OCI-LY1 (cell line): ENCODE measurements around the gene SEC14L1.

Experiments
- H2AFZ ChIP-seq: fragments of 200-600 bp; sonication (generic), shearing (Covaris generic); 2 replicates; pipeline ENCODE4 v1.6.0; 2014; ENCODE audit warnings: antibody characterized with exemption, mild to moderate bottlenecking, low read length
- H3F3A ChIP-seq: fragments of 200-600 bp; sonication (generic), shearing (Covaris generic); 2 replicates; pipeline ENCODE4 v1.6.0; 2014; ENCODE audit warnings: mild to moderate bottlenecking, antibody characterized with exemption, low read length, moderate library complexity; ENCODE audit not compliant: insufficient read depth
- H3K27ac ChIP-seq: fragments of 200-600 bp; sonication (generic); 2 replicates; pipeline ENCODE4 v1.5.1; 2014; ENCODE audit warnings: low read length, mixed run types, mild to moderate bottlenecking, low read depth; ENCODE audit not compliant: poor library complexity, severe bottlenecking
- H3K27me3 ChIP-seq: fragments of 200-600 bp; sonication (generic); 2 replicates; pipeline ENCODE4 v1.6.0; 2014; ENCODE audit warnings: antibody characterized with exemption, mild to moderate bottlenecking, low read length, moderate library complexity; ENCODE audit not compliant: insufficient read depth
- H3K36me3 ChIP-seq: fragments of 200-600 bp; sonication (generic); 2 replicates; pipeline ENCODE4 v1.6.1; 2014; ENCODE audit warnings: mild to moderate bottlenecking, antibody characterized with exemption, low read length, moderate library complexity, mixed read lengths; ENCODE audit not compliant: insufficient read depth
- H3K4me1 ChIP-seq: fragments of 200-600 bp; sonication (generic); 2 replicates; pipeline ENCODE4 v1.5.1; 2014; ENCODE audit warnings: mild to moderate bottlenecking, low read length, moderate library complexity; ENCODE audit not compliant: insufficient read depth, severe bottlenecking
- H3K4me2 ChIP-seq: fragments of 200-600 bp; sonication (generic), shearing (Covaris generic); 2 replicates; pipeline ENCODE4 v1.6.1; 2014; ENCODE audit warnings: low read length
- H3K4me3 ChIP-seq: fragments of 200-600 bp; sonication (generic); 2 replicates; pipeline ENCODE4 v1.5.1; 2014; ENCODE audit warnings: low read length, low read depth, mild to moderate bottlenecking, mixed read lengths; ENCODE audit not compliant: poor library complexity, severe bottlenecking
- H3K79me2 ChIP-seq: fragments of 200-600 bp; shearing (Covaris generic); 2 replicates; pipeline ENCODE4 v1.6.1; 2016; ENCODE audit warnings: mixed run types, low read length, mixed read lengths; ENCODE audit not compliant: insufficient read depth
- H3K9ac ChIP-seq: fragments of 200-600 bp; sonication (generic), shearing (Covaris generic); 2 replicates; pipeline ENCODE4 v1.6.1; 2014; ENCODE audit warnings: mild to moderate bottlenecking, low read length, mixed read lengths
- H3K9me2 ChIP-seq: fragments of 200-600 bp; sonication (generic), shearing (Covaris generic); 2 replicates; pipeline ENCODE4 v1.6.1; 2014; ENCODE audit warnings: low read depth, mild to moderate bottlenecking, low read length, mixed read lengths
- H3K9me3 ChIP-seq: fragments of 200-600 bp; shearing (Covaris generic); 2 replicates; pipeline ENCODE4 v1.6.1; 2014; ENCODE audit warnings: low read length, mixed read lengths
- H4K20me1 ChIP-seq: fragments of 200-600 bp; sonication (generic), shearing (Covaris generic); 2 replicates; pipeline ENCODE4 v1.6.0; 2016; ENCODE audit warnings: mild to moderate bottlenecking, low read length; ENCODE audit not compliant: insufficient read depth
- CTCF ChIP-seq: fragments of 200-600 bp; sonication (generic), shearing (Covaris generic); IDR thresholded peaks from 2 replicates; pipeline ENCODE4 v1.5.1; 2017; ENCODE audit warnings: mild to moderate bottlenecking, antibody characterized with exemption, low read length, moderate library complexity, mixed read lengths
- EZH2 ChIP-seq: fragments of 200-600 bp; sonication (generic), shearing (Covaris generic); IDR thresholded peaks from 2 replicates; pipeline ENCODE4 v1.8.0; 2017; ENCODE audit warnings: borderline replicate concordance, mixed run types, mild to moderate bottlenecking, antibody characterized with exemption, low read length, moderate library complexity, mixed read lengths

SEC14L1 gene

GRCh38 chr17:77227461-77228240 lies 86.9 kb downstream of the SEC14L1 start:
- Histone ChIP-seq H3K9me2 (no peaks in the 10 kb centered on the region), H3K4me2 (no peak overlapping the region), H3K79me2 (no peaks in the 10 kb centered on the region), H3K36me3 (peaks cover 4% of the 10 kb centered on the region; the same call in 1 of the 2 replicates), H4K20me1 (no peaks in the 10 kb centered on the region), H3K27ac (no peak overlapping the region), H3K4me3 (no peak overlapping the region), H3K4me1 (no peaks in the 10 kb centered on the region), H3K27me3 (no peaks in the 10 kb centered on the region), H3F3A (no peaks in the 10 kb centered on the region), H3K9me3 (no peaks in the 10 kb centered on the region), H3K9ac (no peak overlapping the region), H2AFZ (no peak overlapping the region)
- TF ChIP-seq EZH2, result no peak
- TF ChIP-seq CTCF, result no peak

GRCh38 chr17:77228241-77228752 lies 87.5 kb downstream of the SEC14L1 start:
- peaks cover 4% of the 10 kb centered on the region; the same call in 1 of the 2 replicates for H3K36me3 ChIP-seq
- no peak overlapping the region for H2AFZ ChIP-seq
- no peak overlapping the region for H3K4me3 ChIP-seq
- no peaks in the 10 kb centered on the region for H3K27me3 ChIP-seq
- TF ChIP-seq CTCF (no peak), EZH2 (no peak)
- H3K27ac ChIP-seq, result no peak overlapping the region
- no peaks in the 10 kb centered on the region for H3K9me2 ChIP-seq
- H3K9me3 ChIP-seq, result no peaks in the 10 kb centered on the region
- no peaks in the 10 kb centered on the region for H3F3A ChIP-seq
- H3K79me2 ChIP-seq, result no peaks in the 10 kb centered on the region
- no peak overlapping the region for H3K9ac ChIP-seq
- no peaks in the 10 kb centered on the region for H4K20me1 ChIP-seq
- H3K4me1 ChIP-seq, result no peaks in the 10 kb centered on the region
- H3K4me2 ChIP-seq, result no peak overlapping the region

- Histone ChIP-seq H3K4me2 (no peak overlapping the region), H3K27me3 (no peaks in the 10 kb centered on the region), H3K9me3 (no peaks in the 10 kb centered on the region), H3K4me3 (no peak overlapping the region), H3F3A (no peaks in the 10 kb centered on the region), H4K20me1 (no peaks in the 10 kb centered on the region), H2AFZ (no peak overlapping the region), H3K36me3 (peaks cover 4% of the 10 kb centered on the region; the same call in 1 of the 2 replicates), H3K9me2 (no peaks in the 10 kb centered on the region), H3K4me1 (peaks cover under 1% of the 10 kb centered on the region), H3K79me2 (no peaks in the 10 kb centered on the region), H3K9ac (no peak overlapping the region), H3K27ac (no peak overlapping the region)
- TF ChIP-seq EZH2, result no peak
- no peak for TF ChIP-seq CTCF
Measured at GRCh38 chr17:77228816-77229215, 88.0 kb downstream of the SEC14L1 start.
